HuH-7.5 (cell line): Measurements from ENCODE around the gene SGCD.
"Not testable (repeated sequence)": the region's sequence is repeated elsewhere in the genome, so short reads cannot be mapped to it uniquely, and the experiment has no call there.

Source experiments
- DNase-seq: peaks from one replicate; pipeline ENCODE4 v3.0.0; 2011; ENCODE audit warnings: low spot score

The SGCD gene

GRCh38 chr5:156640691-156641241, 313.8 kb downstream of the SGCD start:
- no peak for DNase-seq

- no peak for DNase-seq
Measured at GRCh38 chr5:156641686-156642085, 314.7 kb downstream of the SGCD start.

GRCh38 chr5:156647034-156647451, 320.1 kb downstream of the SGCD start:
- DNase-seq, result peak; percentile 8

GRCh38 chr5:156654444-156654843, 327.5 kb downstream of the SGCD start:
- no peak for DNase-seq

- no peak for DNase-seq
Measured at GRCh38 chr5:156655732-156656131, 328.8 kb downstream of the SGCD start.

GRCh38 chr5:156664832-156665231, 337.9 kb downstream of the SGCD start:
- DNase-seq, result not testable (repeated sequence)

- not testable (repeated sequence) for DNase-seq
Measured at GRCh38 chr5:156666686-156667085, 339.7 kb downstream of the SGCD start.

GRCh38 chr5:156667616-156668015, 340.7 kb downstream of the SGCD start:
- DNase-seq, result no peak

- DNase-seq, result no peak
Measured at GRCh38 chr5:156669416-156669815, 342.5 kb downstream of the SGCD start.

GRCh38 chr5:156670615-156671014, 343.7 kb downstream of the SGCD start:
- DNase-seq, result no peak

GRCh38 chr5:156675395-156675794, 348.4 kb downstream of the SGCD start:
- DNase-seq, result no peak

GRCh38 chr5:156677963-156678362, 351.0 kb downstream of the SGCD start:
- no peak for DNase-seq

GRCh38 chr5:156678484-156678883, 351.5 kb downstream of the SGCD start:
- DNase-seq, result no peak

GRCh38 chr5:156680831-156681230, 353.9 kb downstream of the SGCD start:
- DNase-seq, result no peak

GRCh38 chr5:156681265-156681664, 354.3 kb downstream of the SGCD start:
- DNase-seq, result no peak

- no peak for DNase-seq
Measured at GRCh38 chr5:156682971-156683370, 356.0 kb downstream of the SGCD start.

- no peak for DNase-seq
Measured at GRCh38 chr5:156683509-156683908, 356.5 kb downstream of the SGCD start.

GRCh38 chr5:156684216-156684615, 357.3 kb downstream of the SGCD start:
- no peak for DNase-seq

- DNase-seq, result no peak
Measured at GRCh38 chr5:156685481-156685880, 358.5 kb downstream of the SGCD start.

- DNase-seq, result no peak
Measured at GRCh38 chr5:156686380-156686779, 359.4 kb downstream of the SGCD start.

GRCh38 chr5:156686796-156687195, 359.8 kb downstream of the SGCD start:
- DNase-seq, result no peak

GRCh38 chr5:156687514-156687913, 360.6 kb downstream of the SGCD start:
- DNase-seq, result no peak

- no peak for DNase-seq
Measured at GRCh38 chr5:156691572-156691971, 364.6 kb downstream of the SGCD start.

GRCh38 chr5:156693113-156693512, 366.1 kb downstream of the SGCD start:
- DNase-seq, result peak; percentile 7

GRCh38 chr5:156694598-156694997, 367.6 kb downstream of the SGCD start:
- DNase-seq, result no peak
